OCI-LY3 (cell line): ENCODE measurements around the gene BPGM.
A peak's percentile ranks its signal among the peaks of the same experiment; 100 is the strongest.

Source experiments
- H2AFZ ChIP-seq: fragments of 200-600, 300-600 bp; shearing (Covaris generic); 2 replicates; pipeline ENCODE4 v1.6.0; 2014; ENCODE audit warnings: antibody characterized with exemption, low read depth, low read length
- H3K27ac ChIP-seq: fragments of 200-600, 300-600 bp; sonication (generic); 2 replicates; pipeline ENCODE4 v1.5.1; 2014; ENCODE audit warnings: mild to moderate bottlenecking, low read length, moderate library complexity, mixed read lengths
- H3K27me3 ChIP-seq: fragments of 200-600, 300-600 bp; sonication (generic); 2 replicates; pipeline ENCODE4 v1.6.1; 2014; ENCODE audit warnings: low read depth, low read length, mixed read lengths
- H3K36me3 ChIP-seq: fragments of 200-600, 300-600 bp; sonication (generic); replicated peaks from 2 replicates; pipeline ENCODE3; 2014; ENCODE audit warnings: low read depth, low read length, mixed read lengths
- H3K4me1 ChIP-seq: fragments of 300-600, 200-600 bp; sonication (generic); 2 replicates; pipeline ENCODE4 v1.6.1; 2014; ENCODE audit warnings: low read length, mixed read lengths
- H3K4me2 ChIP-seq: fragments of 200-600, 300-600 bp; sonication (generic); 2 replicates; pipeline ENCODE4 v1.6.1; 2014; ENCODE audit warnings: low read length, mixed read lengths
- H3K4me3 ChIP-seq: fragments of 300-600, 200-600 bp; sonication (generic); 2 replicates; pipeline ENCODE4 v1.5.1; 2014; ENCODE audit warnings: antibody characterized with exemption, mild to moderate bottlenecking, low read length, moderate library complexity
- H3K79me2 ChIP-seq: fragments of 300-600, 200-600 bp; shearing (Covaris generic); 2 replicates; pipeline ENCODE4 v1.6.1; 2014; ENCODE audit warnings: mild to moderate bottlenecking, low read length, mixed read lengths
- H3K9ac ChIP-seq: fragments of 300-600, 200-600 bp; shearing (Covaris generic); 2 replicates; pipeline ENCODE4 v1.6.0; 2014; ENCODE audit warnings: mild to moderate bottlenecking, low read length, moderate library complexity
- H3K9me3 ChIP-seq: fragments of 200-600, 300-600 bp; shearing (Covaris generic); 2 replicates; pipeline ENCODE4 v1.6.1; 2014; ENCODE audit warnings: low read length, mixed read lengths; ENCODE audit not compliant: insufficient read depth
- H4K20me1 ChIP-seq: fragments of 200-600, 300-600 bp; sonication (generic); 2 replicates; pipeline ENCODE4 v1.6.1; 2016; ENCODE audit warnings: low read length, mixed read lengths; ENCODE audit not compliant: insufficient read depth
- EZH2phosphoT487 ChIP-seq: fragments of 200-600 bp; shearing (Covaris generic); IDR thresholded peaks from 2 replicates; pipeline ENCODE4 v1.6.1; 2018; ENCODE audit warnings: antibody characterized with exemption, mixed run types, low read depth
- TF ChIP-seq, protein P1 (sequence below): fragments of 200-600, 300-600 bp; sonication (generic); IDR thresholded peaks from 2 replicates; pipeline ENCODE4 v1.5.1; 2014; ENCODE audit warnings: antibody characterized with exemption, low read length, low read depth

Gene BPGM

DNA sequence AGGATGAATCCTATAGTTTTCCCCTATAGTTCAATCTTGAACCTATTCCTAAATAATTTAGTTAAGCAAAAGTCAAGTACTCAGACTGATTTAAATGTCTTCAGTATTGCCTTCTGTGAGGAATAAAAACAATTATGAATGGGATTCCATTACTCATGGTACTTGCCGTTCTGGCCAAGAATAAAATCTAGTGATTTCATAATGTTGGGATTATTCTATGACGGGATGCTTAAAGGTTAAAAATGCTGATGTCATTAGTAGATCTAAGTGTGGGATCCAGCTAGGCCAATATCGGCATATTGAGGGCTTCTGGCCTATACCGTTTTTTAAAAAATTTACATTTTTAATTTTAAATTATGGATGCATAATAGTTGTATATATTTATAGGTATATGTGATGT, 5.3 kb downstream of the BPGM start:
- no peak overlapping the region for H3K4me3 ChIP-seq
- 0 out of 2 replicates have a peak, but pooled peaks cover 8% of the 10 kb centered on the region for H3K9me3 ChIP-seq
- H3K4me1 ChIP-seq, result peaks cover 49% of the 10 kb centered on the region
- H3K9ac ChIP-seq, result no peak overlapping the region
- no peaks in the 10 kb centered on the region for H3K27me3 ChIP-seq
- H3K4me2 ChIP-seq, result no peak overlapping the region
- no peak for TF ChIP-seq EZH2phosphoT487
- TF ChIP-seq, protein P1, sequence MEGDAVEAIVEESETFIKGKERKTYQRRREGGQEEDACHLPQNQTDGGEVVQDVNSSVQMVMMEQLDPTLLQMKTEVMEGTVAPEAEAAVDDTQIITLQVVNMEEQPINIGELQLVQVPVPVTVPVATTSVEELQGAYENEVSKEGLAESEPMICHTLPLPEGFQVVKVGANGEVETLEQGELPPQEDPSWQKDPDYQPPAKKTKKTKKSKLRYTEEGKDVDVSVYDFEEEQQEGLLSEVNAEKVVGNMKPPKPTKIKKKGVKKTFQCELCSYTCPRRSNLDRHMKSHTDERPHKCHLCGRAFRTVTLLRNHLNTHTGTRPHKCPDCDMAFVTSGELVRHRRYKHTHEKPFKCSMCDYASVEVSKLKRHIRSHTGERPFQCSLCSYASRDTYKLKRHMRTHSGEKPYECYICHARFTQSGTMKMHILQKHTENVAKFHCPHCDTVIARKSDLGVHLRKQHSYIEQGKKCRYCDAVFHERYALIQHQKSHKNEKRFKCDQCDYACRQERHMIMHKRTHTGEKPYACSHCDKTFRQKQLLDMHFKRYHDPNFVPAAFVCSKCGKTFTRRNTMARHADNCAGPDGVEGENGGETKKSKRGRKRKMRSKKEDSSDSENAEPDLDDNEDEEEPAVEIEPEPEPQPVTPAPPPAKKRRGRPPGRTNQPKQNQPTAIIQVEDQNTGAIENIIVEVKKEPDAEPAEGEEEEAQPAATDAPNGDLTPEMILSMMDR, result no peak
- H4K20me1 ChIP-seq, result peaks cover 10% of the 10 kb centered on the region; the same call in 1 of the 2 replicates
- H3K36me3 ChIP-seq, result peaks cover 14% of the 10 kb centered on the region
- H2AFZ ChIP-seq, result no peak overlapping the region
- no peak overlapping the region for H3K27ac ChIP-seq
- peaks cover 18% of the 10 kb centered on the region for H3K79me2 ChIP-seq

DNA sequence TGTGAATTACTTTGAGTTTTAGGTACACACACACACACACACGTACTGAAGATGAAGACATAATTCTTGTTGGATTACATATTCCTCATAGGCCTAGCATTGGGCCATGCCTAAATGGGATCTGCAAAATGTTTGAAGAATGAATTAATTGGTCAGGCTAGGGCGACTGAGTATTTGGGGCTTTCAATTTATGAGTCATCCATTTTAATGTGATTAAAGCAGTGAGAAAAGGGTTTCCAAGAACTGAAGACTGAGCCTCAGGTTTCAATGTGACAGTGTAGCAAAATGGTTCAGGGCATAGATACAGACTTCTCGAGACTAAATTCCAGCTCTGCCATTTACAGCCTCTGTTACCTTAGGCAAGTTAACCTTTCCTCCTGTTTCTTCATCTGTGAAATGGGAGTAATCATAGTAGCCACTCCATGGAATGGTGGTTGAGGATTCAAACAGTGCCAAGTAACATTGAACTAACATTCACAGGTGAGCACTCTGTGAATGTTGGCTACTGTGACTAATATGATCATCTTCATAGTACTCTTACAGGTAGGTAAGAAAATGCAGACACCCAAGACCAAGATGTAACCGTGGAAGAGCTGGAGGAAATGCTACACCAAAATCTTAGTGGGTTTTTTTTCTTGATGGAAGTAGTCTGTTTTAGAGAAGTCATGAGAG, 7.6 kb downstream of the BPGM start:
- Histone ChIP-seq H3K27ac (no peak overlapping the region), H2AFZ (no peak overlapping the region), H3K9ac (no peak overlapping the region), H3K36me3 (peaks cover 14% of the 10 kb centered on the region), H4K20me1 (peaks cover 10% of the 10 kb centered on the region; the same call in 1 of the 2 replicates), H3K4me2 (peak overlapping the region; percentile 31), H3K9me3 (0 out of 2 replicates have a peak, but pooled peaks cover 8% of the 10 kb centered on the region), H3K79me2 (peaks cover 18% of the 10 kb centered on the region), H3K4me3 (no peak overlapping the region), H3K27me3 (no peaks in the 10 kb centered on the region), H3K4me1 (peaks cover 34% of the 10 kb centered on the region)
- TF ChIP-seq EZH2phosphoT487, result no peak
- TF ChIP-seq, protein P1, result no peak

DNA sequence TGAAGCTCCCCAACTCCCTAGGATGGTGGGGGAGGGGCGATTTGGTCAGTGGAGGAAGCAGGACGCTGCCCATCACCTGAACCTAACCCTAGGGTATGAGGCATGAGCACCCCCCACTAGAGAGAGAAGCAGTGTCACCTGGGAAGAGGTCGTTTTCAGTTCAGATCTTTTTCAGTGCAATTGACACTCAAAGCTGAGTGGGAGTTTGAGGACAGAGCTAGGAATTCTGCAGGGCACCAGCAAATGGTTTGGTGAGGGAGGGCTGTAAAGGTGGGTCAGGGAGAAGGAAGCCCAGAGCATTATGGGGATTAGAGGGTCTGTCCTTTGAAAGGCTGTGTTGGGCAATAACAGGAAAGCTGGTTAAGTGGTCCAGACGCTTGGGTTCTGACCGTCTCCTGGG, 10.9 kb downstream of the BPGM start:
- no peaks in the 10 kb centered on the region for H3K27me3 ChIP-seq
- H4K20me1 ChIP-seq, result peaks cover 9% of the 10 kb centered on the region; the same call in 1 of the 2 replicates
- no peak overlapping the region for H3K9ac ChIP-seq
- peaks cover 17% of the 10 kb centered on the region for H3K36me3 ChIP-seq
- no peak overlapping the region for H3K4me2 ChIP-seq
- H3K9me3 ChIP-seq, result 0 out of 2 replicates have a peak, but pooled peaks cover 8% of the 10 kb centered on the region
- H3K79me2 ChIP-seq, result peaks cover 10% of the 10 kb centered on the region; the same call in 1 of the 2 replicates
- H2AFZ ChIP-seq, result no peak overlapping the region
- peaks cover 20% of the 10 kb centered on the region for H3K4me1 ChIP-seq
- TF ChIP-seq EZH2phosphoT487, result no peak
- TF ChIP-seq, protein P1, result no peak
- H3K4me3 ChIP-seq, result no peak overlapping the region
- no peak overlapping the region for H3K27ac ChIP-seq

DNA sequence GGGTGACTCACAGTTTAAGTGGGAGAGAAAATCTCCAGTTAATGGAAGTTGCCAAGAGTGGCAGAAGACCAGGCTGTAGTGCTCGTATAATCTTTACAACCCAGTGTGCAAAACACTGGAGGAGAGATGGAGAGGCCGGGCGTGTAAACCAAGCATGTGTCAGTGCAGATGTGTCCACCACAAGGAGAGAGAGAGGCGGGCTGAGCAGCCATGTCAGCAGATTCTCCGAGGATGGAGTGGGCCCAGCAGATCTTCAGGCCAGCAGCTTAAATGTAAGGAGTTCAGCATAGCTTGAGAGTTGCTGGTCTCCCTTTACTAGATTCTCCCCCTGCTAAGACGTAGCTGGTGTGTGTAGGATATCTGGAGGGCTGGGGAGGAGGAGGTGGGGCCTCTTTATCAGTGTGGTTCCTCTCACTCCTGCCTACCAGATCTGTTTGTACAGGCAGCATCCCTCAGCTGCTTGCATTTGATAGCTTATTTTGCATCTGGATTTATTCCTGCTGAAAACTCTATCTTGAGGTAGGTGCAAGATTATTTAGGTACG, 13.7 kb downstream of the BPGM start:
- Histone ChIP-seq H3K27ac (no peak overlapping the region), H3K4me1 (peaks cover 8% of the 10 kb centered on the region), H3K9ac (no peak overlapping the region), H3K79me2 (peaks cover 5% of the 10 kb centered on the region; the same call in 1 of the 2 replicates), H3K27me3 (no peaks in the 10 kb centered on the region), H3K4me2 (no peak overlapping the region), H3K9me3 (0 out of 2 replicates have a peak, but pooled peaks cover 8% of the 10 kb centered on the region), H3K36me3 (peaks cover 23% of the 10 kb centered on the region), H4K20me1 (peaks cover 12% of the 10 kb centered on the region), H2AFZ (no peak overlapping the region), H3K4me3 (no peak overlapping the region)
- TF ChIP-seq EZH2phosphoT487, result no peak
- TF ChIP-seq, protein P1, result no peak
